Mesothelial cell of epicardium (in vitro differentiated cells): Measurements from ENCODE around the gene GNG2. TPM values are rescaled to one million over a fixed set of nuclear protein-coding genes. Genes with fewer than 3 reads are reported as not detected.

Source experiments
- DNase-seq, 2 experiments: peaks; one replicate each; pipeline ENCODE4 v3.0.0; 2021; ENCODE audit warnings: low spot score in 2 of 2; ENCODE audit not compliant: unreplicated experiment in 2 of 2
- H3K27ac Mint-ChIP-seq: 2 replicates; pipeline ENCODE4 v1.8.0; 2021; ENCODE audit warnings: mixed read lengths
- H3K27me3 Mint-ChIP-seq: 2 replicates; pipeline ENCODE4 v1.8.0; 2021; ENCODE audit warnings: low read depth, mixed read lengths
- H3K36me3 Mint-ChIP-seq: 2 replicates; pipeline ENCODE4 v1.8.0; 2021; ENCODE audit warnings: mixed read lengths
- H3K4me1 Mint-ChIP-seq: 2 replicates; pipeline ENCODE4 v1.8.0; 2021; ENCODE audit warnings: mixed read lengths
- H3K4me3 Mint-ChIP-seq: 2 replicates; pipeline ENCODE4 v1.8.0; 2021; ENCODE audit warnings: mild to moderate bottlenecking, moderate library complexity, mixed read lengths
- H3K9me3 Mint-ChIP-seq: 2 replicates; pipeline ENCODE4 v1.8.0; 2021; ENCODE audit warnings: mixed read lengths
- total RNA-seq: library from RNA; stranded (reverse); gene quantifications from 3 replicates; pipeline ENCODE4 v1.2.1, GENCODE V29; 2021
- TF ChIP-seq, protein P1 (sequence below): fragments of 200-600 bp; sonication (generic); IDR thresholded peaks from one replicate; pipeline ENCODE4 v1.5.0; 2021; ENCODE audit warnings: antibody characterized with exemption; ENCODE audit not compliant: unreplicated experiment

Gene GNG2
- total RNA-seq, 1 donor from 2014 or later = 52.4 TPM

DNA sequence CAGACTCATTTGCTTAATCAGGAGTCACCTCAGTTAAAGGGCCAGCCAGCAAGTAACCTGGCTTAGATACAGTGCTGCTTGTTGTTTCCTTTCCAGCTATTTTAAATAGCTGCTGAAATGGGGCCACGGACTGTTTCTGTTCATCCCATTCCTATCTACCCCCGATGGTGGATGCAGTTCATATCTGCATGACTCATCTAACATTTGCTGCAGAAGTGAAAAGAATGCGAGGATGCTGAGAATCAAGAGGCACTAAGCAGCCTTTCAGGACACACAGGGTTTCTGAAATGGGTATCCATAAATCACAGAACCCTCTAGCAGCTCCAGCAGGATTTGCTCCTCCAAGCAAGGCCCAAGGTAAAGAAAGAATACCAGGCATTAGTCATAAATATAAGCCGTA is 68.8 kb downstream of the GNG2 start:
- no peaks in the 10 kb centered on the region for H3K9me3 Mint-ChIP-seq
- H3K4me3 Mint-ChIP-seq = no peak overlapping the region
- H3K36me3 Mint-ChIP-seq = peaks cover 3% of the 10 kb centered on the region
- DNase-seq = no peak
- TF ChIP-seq, protein P1, sequence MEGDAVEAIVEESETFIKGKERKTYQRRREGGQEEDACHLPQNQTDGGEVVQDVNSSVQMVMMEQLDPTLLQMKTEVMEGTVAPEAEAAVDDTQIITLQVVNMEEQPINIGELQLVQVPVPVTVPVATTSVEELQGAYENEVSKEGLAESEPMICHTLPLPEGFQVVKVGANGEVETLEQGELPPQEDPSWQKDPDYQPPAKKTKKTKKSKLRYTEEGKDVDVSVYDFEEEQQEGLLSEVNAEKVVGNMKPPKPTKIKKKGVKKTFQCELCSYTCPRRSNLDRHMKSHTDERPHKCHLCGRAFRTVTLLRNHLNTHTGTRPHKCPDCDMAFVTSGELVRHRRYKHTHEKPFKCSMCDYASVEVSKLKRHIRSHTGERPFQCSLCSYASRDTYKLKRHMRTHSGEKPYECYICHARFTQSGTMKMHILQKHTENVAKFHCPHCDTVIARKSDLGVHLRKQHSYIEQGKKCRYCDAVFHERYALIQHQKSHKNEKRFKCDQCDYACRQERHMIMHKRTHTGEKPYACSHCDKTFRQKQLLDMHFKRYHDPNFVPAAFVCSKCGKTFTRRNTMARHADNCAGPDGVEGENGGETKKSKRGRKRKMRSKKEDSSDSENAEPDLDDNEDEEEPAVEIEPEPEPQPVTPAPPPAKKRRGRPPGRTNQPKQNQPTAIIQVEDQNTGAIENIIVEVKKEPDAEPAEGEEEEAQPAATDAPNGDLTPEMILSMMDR = no peak
- no peaks in the 10 kb centered on the region for H3K27me3 Mint-ChIP-seq
- H3K4me1 Mint-ChIP-seq = peaks cover 19% of the 10 kb centered on the region
- no peak overlapping the region for H3K27ac Mint-ChIP-seq

GRCh38 chr14:51929910-51930682 is 69.7 kb downstream of the GNG2 start:
- no peaks in the 10 kb centered on the region for H3K9me3 Mint-ChIP-seq
- H3K36me3 Mint-ChIP-seq = peaks cover 3% of the 10 kb centered on the region
- no peak for DNase-seq
- TF ChIP-seq, protein P1 = no peak
- no peaks in the 10 kb centered on the region for H3K27me3 Mint-ChIP-seq
- peaks cover 19% of the 10 kb centered on the region for H3K4me1 Mint-ChIP-seq
- H3K4me3 Mint-ChIP-seq = no peak overlapping the region
- no peak overlapping the region for H3K27ac Mint-ChIP-seq

GRCh38 chr14:51931308-51931707 is 70.9 kb downstream of the GNG2 start:
- H3K36me3 Mint-ChIP-seq = peaks cover 3% of the 10 kb centered on the region
- H3K27ac Mint-ChIP-seq = no peak overlapping the region
- TF ChIP-seq, protein P1 = no peak
- H3K27me3 Mint-ChIP-seq = no peaks in the 10 kb centered on the region
- H3K4me1 Mint-ChIP-seq = peaks cover 19% of the 10 kb centered on the region
- no peak overlapping the region for H3K4me3 Mint-ChIP-seq
- no peaks in the 10 kb centered on the region for H3K9me3 Mint-ChIP-seq
- no peak for DNase-seq

- Mint-ChIP-seq H3K27ac (no peak overlapping the region), H3K4me1 (peaks cover 19% of the 10 kb centered on the region), H3K36me3 (peaks cover 3% of the 10 kb centered on the region), H3K27me3 (no peaks in the 10 kb centered on the region), H3K9me3 (no peaks in the 10 kb centered on the region), H3K4me3 (no peak overlapping the region)
- TF ChIP-seq, protein P1 = no peak
- DNase-seq = no peak
Measured at GRCh38 chr14:51933191-51933590, 72.8 kb downstream of the GNG2 start.

DNA sequence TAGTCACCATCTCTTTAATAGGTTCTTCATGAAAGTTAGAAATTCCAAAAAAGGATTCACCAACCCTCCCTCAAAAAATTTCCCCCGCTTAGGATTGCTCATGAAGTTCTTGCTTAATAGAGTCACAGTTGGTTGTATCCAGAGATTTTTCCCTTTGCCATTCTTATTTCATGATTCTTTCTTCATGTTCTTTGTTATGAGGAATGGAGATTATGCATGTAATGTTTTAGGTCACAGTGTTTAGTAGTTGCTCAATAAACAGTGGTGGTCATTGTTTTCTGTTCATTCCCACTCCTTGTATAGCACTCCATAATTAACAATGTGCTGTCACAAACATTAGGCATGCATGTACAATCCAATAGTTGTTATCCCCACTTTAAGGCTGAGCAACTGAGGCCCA is 77.7 kb downstream of the GNG2 start:
- no peak for DNase-seq
- Mint-ChIP-seq H3K36me3 (no peaks in the 10 kb centered on the region), H3K27me3 (no peaks in the 10 kb centered on the region), H3K4me3 (no peak overlapping the region), H3K4me1 (peaks cover 12% of the 10 kb centered on the region), H3K27ac (no peak overlapping the region), H3K9me3 (no peaks in the 10 kb centered on the region)
- TF ChIP-seq, protein P1 = no peak

DNA sequence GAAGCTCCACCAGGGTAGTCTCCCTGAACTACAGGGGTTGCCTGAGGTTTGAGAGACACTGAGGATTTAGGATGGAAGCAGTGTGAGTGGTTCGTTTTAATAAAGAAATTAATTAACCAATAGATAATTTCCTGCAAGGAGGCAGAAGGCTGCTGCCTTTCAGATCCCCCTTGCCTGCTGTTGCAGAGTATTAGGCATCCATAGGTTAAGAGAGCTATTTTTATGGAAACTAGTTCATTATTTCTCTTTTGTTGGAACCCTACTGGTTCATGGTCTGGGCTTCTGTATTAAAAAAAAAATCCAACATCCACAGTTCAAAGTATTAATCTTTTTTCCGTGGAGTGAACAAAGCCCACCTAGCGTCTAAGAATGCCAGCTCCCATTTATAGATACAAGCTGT is 78.4 kb downstream of the GNG2 start:
- no peaks in the 10 kb centered on the region for H3K36me3 Mint-ChIP-seq
- H3K4me3 Mint-ChIP-seq = no peak overlapping the region
- TF ChIP-seq, protein P1 = no peak
- peaks cover 12% of the 10 kb centered on the region for H3K4me1 Mint-ChIP-seq
- no peaks in the 10 kb centered on the region for H3K9me3 Mint-ChIP-seq
- H3K27ac Mint-ChIP-seq = no peak overlapping the region
- no peak for DNase-seq
- H3K27me3 Mint-ChIP-seq = no peaks in the 10 kb centered on the region
